ENCODE data around the gene CCDC85B. TPM values are rescaled to one million over a fixed set of nuclear protein-coding genes. Genes with fewer than 3 reads are reported as not detected.

Gene CCDC85B
- total and polyA plus RNA-seq, 4 donors, result 20.7 to 63.4 (median 53.9) TPM

DNA sequence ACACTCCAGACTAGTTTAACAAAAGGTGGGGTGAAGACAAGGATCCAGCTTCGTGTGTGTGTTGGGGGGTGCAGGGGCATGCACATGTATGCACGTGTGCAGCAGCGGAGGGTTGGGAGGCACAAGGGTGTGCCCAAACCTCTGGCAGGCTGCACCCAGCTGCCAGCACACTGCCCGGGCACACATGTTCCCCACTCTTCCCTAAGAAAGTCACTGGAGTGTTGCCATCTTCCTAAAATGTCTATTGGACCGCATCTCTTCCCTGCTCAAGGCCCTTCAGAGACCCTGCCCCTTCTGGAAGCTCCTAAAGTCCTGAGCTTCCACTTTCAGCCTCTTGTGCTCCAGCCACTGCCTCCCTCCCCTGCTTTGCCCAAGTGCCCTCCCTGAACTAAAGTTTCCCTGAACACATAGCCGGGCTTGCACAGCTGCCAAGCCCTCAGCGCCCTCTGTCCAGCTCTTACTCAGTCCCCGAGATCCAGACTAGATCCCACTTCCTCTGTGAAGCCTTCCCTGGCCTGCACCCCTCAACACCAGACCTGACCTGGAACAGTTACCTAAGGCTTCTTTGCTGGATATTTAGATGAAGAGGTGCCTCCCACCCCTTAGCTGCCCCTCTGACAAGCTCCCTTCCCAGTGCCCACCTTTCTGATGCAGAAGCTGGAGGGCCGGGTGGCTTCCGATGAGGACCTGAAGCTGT lies 38.5 kb upstream of the CCDC85B start:
- peaks cover 0 to 6% (median 2%) of the 10 kb centered on the region in 4 donors for H3K9me3 ChIP-seq (ENCODE audit: control insufficient read depth in 4 of 4, insufficient read depth in 3 of 4, low read length in 3 of 4)
- H3K4me3 ChIP-seq, result no peak overlapping the region
- H3K9ac ChIP-seq (ENCODE audit: insufficient read depth in 1 of 2, low read length in 2 of 2), result no peak overlapping the region
- DNase-seq (peak in 1 of 3 donors; percentile 11), ATAC-seq (ENCODE audit: insufficient read depth, low FRiP score) (no peak)
- H3K27me3 ChIP-seq (ENCODE audit: control insufficient read depth in 3 of 3, insufficient read depth in 3 of 3, low read length in 2 of 3), result no peaks in the 10 kb centered on the region
- no peak overlapping the region for H3K27ac ChIP-seq (ENCODE audit: low read depth in 1 of 2, low read length in 1 of 2)
- peaks cover 0 to 14% (median 8%) of the 10 kb centered on the region in 5 donors for H3K4me1 ChIP-seq (ENCODE audit: control insufficient read depth in 5 of 5, insufficient read depth in 5 of 5, low read length in 5 of 5)
- TF ChIP-seq, protein P1, sequence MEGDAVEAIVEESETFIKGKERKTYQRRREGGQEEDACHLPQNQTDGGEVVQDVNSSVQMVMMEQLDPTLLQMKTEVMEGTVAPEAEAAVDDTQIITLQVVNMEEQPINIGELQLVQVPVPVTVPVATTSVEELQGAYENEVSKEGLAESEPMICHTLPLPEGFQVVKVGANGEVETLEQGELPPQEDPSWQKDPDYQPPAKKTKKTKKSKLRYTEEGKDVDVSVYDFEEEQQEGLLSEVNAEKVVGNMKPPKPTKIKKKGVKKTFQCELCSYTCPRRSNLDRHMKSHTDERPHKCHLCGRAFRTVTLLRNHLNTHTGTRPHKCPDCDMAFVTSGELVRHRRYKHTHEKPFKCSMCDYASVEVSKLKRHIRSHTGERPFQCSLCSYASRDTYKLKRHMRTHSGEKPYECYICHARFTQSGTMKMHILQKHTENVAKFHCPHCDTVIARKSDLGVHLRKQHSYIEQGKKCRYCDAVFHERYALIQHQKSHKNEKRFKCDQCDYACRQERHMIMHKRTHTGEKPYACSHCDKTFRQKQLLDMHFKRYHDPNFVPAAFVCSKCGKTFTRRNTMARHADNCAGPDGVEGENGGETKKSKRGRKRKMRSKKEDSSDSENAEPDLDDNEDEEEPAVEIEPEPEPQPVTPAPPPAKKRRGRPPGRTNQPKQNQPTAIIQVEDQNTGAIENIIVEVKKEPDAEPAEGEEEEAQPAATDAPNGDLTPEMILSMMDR (IDR thresholded peaks at IDR 0.05; ENCODE audit: control extremely low read depth, extremely low read depth), result no peak
- 90 to 96% methylated on average over 10 of the region's 10 CpGs for WGBS, 2 donors
- peaks cover 24 to 53% (median 29%) of the 10 kb centered on the region in 4 donors for H3K36me3 ChIP-seq (ENCODE audit: control insufficient read depth in 4 of 4, insufficient read depth in 4 of 4, low read length in 4 of 4)

DNA sequence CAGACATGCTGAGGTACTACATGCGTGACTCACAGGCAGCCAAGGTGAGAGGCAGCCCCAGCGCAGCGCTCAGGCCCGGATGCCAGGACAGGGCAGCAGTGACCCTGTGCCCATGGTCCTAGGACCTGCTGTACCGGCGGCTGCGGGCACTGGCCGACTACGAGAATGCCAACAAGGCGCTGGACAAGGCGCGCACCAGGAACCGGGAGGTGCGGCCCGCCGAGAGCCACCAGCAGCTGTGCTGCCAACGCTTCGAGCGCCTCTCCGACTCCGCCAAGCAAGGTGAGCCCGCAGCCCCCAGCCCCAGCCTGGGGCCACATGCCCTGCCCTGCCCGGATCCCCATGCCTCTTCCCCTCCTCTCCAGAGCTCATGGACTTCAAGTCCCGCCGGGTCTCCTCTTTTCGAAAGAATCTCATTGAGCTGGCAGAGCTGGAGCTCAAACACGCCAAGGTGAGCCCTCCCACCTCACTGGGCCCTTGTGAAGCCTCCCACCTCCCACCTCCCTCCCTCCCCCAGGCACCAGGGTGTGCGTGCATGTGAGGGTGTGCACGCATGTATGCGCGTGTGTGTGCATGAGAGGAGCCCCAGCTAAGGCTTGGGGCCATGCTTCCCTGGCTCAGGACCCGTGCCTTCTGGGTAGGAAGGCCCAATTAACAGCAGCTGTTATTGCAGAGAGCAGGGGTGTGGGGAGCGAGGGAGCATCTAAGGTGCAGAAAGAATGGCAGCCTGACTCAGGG lies 37.8 kb upstream of the CCDC85B start:
- WGBS, 2 donors, result 93 to 94% methylated on average over 26 to 33 of the region's 33 CpGs
- peaks cover 0 to 14% (median 8%) of the 10 kb centered on the region in 5 donors for H3K4me1 ChIP-seq (ENCODE audit: control insufficient read depth in 5 of 5, insufficient read depth in 5 of 5, low read length in 5 of 5)
- TF ChIP-seq, protein P1 (IDR thresholded peaks at IDR 0.05; ENCODE audit: control extremely low read depth, extremely low read depth), result no peak
- no peak overlapping the region for H3K27ac ChIP-seq (ENCODE audit: low read depth in 1 of 2, low read length in 1 of 2)
- H3K9ac ChIP-seq (ENCODE audit: insufficient read depth in 1 of 2, low read length in 2 of 2), result no peak overlapping the region
- H3K9me3 ChIP-seq (ENCODE audit: control insufficient read depth in 4 of 4, insufficient read depth in 3 of 4, low read length in 3 of 4), result peaks cover 0 to 6% (median 2%) of the 10 kb centered on the region in 4 donors
- no peak for ATAC-seq (ENCODE audit: insufficient read depth, low FRiP score)
- peaks cover 24 to 53% (median 31%) of the 10 kb centered on the region in 4 donors for H3K36me3 ChIP-seq (ENCODE audit: control insufficient read depth in 4 of 4, insufficient read depth in 4 of 4, low read length in 4 of 4)
- H3K4me3 ChIP-seq, result no peak overlapping the region
- H3K27me3 ChIP-seq (ENCODE audit: control insufficient read depth in 3 of 3, insufficient read depth in 3 of 3, low read length in 2 of 3), result no peaks in the 10 kb centered on the region
- peak in 1 of 3 donors; percentile 10 for DNase-seq

DNA sequence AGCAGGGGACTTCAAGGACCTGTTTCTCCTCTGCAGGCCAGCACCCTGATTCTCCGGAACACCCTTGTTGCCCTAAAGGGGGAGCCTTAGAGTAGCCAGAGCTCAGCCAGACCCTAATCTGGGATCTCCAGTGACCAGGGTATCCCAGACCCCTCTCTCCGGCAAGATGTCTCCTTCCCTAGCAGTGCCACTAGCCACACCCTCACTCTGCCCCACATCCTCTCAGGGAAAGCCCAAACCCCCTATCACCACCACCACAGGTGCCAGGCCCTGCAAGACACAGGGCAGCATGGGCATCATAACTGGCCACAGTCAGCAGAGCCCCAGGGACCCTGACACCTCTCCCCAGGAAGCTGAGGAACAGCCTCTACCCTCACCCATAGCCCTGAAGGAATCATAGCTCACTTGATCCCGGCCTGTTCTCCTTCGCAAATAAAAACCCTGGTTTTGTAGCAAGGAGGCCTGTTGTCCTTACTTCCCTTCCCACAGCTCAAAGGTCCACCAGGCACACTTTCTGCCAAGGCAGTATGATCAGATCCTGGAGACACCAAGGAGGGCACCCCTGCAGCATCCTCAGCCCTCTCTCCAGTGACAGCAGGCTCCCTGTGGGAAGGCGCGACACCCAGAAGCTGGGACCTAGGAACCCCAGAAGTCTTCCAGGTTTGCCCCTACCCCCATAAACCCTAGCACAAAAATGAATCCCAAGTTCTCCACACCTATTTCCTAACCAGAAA lies 37.1 kb upstream of the CCDC85B start:
- H3K27ac ChIP-seq (ENCODE audit: low read depth in 1 of 2, low read length in 1 of 2), result no peak overlapping the region
- no peak overlapping the region for H3K9ac ChIP-seq (ENCODE audit: insufficient read depth in 1 of 2, low read length in 2 of 2)
- H3K4me3 ChIP-seq, result no peak overlapping the region
- no peaks in the 10 kb centered on the region for H3K27me3 ChIP-seq (ENCODE audit: control insufficient read depth in 3 of 3, insufficient read depth in 3 of 3, low read length in 2 of 3)
- peaks cover 24 to 53% (median 31%) of the 10 kb centered on the region in 4 donors for H3K36me3 ChIP-seq (ENCODE audit: control insufficient read depth in 4 of 4, insufficient read depth in 4 of 4, low read length in 4 of 4)
- H3K4me1 ChIP-seq (ENCODE audit: control insufficient read depth in 5 of 5, insufficient read depth in 5 of 5, low read length in 5 of 5), result peaks cover 0 to 15% (median 8%) of the 10 kb centered on the region in 5 donors
- ATAC-seq (ENCODE audit: insufficient read depth, low FRiP score) (no peak), DNase-seq (no peak)
- 91 to 95% methylated on average over 6 of the region's 6 CpGs for WGBS, 2 donors
- peaks cover 0 to 6% (median 2%) of the 10 kb centered on the region in 4 donors for H3K9me3 ChIP-seq (ENCODE audit: control insufficient read depth in 4 of 4, insufficient read depth in 3 of 4, low read length in 3 of 4)
- TF ChIP-seq, protein P1 (IDR thresholded peaks at IDR 0.05; ENCODE audit: control extremely low read depth, extremely low read depth), result no peak
